GM19438 (cell line): ENCODE data around the gene PPP1R1B.

Experiments used
- ATAC-seq: cut with Tn5 transposase; IDR thresholded peaks from one replicate; pipeline ENCODE4 v1.9.1; 2021; ENCODE audit warnings: low read depth; ENCODE audit not compliant: unreplicated experiment

The PPP1R1B gene

DNA sequence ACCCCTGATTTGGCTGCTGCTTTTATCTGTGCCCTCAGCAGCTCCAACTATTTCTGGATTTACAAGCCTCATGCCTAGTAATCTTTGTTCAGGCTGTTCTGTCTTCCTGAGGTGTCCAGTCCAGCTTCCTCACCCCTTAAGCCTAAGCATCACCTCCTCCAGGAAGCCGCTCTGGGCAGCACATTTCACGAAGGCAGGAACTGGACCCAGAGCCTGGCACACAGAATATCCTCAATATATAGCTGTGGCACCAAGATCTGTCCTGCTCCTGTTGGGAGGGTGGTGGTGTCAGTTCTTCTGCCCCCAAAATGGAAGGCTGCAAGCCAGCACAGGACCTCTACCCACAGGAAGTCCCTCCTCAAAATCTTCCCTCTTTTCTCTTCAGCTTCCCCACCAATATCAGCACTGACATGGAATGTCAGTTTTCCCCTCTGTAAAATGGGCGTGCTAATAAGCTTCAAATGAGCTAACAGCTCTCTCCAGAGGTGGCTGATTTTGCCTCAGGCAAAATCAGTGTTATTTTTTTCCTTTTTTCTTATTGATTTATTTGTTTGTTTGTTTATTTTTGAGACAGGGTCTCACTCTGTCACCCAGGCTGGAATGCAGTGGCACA, 12.1 kb upstream of the PPP1R1B start:
- ATAC-seq, result no peak

DNA sequence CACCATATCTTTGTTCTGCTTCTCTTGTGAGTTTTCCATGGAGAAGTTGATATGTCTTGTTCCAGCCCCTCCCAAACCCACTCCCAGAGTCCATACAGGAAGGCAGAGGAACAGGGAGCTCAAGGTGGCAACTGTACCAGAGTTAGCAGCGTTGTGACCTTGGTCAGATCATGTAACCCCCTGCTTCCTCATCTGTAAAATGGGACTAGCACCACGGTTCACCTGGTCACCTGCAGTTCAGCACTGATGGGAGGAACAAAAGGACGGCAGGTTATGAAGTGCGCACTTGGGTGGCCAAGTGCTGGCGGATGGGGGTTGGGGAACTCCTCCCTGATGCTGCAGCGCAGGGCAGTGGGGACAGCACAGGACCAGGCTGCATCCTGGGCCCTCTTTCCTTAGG, 11.3 kb upstream of the PPP1R1B start:
- no peak for ATAC-seq

DNA sequence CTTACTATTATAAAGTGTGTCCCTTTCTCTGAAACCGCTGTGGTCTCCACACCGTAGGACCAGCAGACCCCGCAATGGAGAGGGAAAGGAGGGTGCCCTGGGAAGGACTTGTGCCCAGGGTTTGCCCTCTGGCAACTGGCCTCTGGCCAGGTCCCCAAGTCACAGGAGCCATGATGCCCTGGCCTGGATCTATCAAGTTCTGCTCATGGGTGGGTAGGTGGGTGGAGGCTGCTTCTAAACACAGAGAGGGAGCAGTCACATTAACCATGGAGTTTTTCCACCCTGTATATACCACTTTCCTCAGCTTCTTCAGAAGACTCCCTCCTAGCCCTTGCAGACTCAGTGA, 9.7 kb upstream of the PPP1R1B start:
- ATAC-seq, result no peak

DNA sequence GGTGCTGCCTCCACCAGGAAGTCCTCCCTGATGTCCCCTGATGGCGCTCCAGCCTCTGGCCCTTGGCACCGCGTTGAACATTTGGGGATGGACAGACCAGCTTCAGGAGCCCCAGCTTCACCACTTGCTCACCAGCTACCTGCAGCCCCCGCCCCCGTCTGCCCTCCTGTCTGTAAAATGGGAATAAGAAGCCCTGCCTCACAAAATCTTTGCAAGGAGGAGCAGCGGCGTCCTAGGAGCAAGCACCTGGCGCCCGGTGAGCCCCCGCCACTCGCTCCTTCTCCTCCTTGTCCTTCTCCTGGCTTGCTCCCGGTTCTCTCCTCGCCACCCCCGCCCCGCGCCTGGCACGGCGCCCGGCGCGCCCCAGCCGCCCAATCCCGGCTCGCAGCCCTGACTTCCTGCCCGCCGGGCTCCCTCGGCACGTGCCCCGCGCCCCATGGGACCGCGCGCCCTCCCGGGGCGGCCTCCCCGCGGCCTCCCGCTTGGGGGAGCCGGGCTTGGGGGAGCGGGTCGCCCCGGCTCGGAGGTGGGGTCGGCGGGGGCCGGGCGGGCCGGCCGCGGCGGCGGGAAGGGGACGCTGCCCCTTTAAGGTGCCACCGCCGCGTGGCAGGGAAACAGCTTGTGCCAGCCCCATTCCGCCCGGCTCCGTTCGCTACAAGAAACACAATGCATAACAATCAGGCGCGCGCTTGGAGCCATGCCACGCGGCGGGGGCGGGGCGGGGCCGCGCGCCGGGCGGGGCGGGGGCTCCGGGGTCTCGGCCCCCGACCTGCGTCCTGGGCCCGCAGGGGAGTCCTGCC, 9.1 kb upstream of the PPP1R1B start:
- ATAC-seq, result no peak

DNA sequence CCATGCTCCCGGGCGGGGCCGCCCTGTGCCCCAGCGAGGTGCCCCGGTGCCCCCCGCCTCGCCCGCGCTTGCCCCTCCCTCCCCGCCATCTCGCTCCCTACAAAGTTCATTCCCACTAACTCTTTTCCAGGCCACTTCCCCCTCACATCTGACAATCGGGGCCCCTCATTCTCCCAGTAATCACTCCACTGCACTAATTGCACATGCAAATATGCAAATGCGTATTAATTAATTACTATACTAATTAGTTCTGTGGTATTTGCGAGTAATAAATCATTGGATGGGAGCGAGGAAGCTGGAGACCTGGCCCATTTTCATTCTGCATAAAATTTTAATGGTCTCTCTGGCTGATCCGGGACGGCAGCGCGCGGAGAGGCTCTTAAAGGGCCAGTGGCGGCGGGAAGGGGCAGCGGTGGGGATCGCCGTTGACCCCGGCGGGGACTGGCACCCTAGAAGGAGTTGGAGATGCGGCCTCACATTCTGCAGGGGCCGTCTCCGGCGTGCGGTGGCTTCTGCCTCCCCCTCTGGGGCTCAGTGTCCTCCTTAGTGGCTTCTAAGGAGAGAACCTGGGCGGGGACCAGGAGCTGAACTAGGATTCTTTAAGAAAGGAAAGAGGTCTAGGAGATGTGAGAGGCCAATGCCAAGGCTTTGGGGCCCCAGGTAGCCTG, 8.4 kb upstream of the PPP1R1B start:
- no peak for ATAC-seq

DNA sequence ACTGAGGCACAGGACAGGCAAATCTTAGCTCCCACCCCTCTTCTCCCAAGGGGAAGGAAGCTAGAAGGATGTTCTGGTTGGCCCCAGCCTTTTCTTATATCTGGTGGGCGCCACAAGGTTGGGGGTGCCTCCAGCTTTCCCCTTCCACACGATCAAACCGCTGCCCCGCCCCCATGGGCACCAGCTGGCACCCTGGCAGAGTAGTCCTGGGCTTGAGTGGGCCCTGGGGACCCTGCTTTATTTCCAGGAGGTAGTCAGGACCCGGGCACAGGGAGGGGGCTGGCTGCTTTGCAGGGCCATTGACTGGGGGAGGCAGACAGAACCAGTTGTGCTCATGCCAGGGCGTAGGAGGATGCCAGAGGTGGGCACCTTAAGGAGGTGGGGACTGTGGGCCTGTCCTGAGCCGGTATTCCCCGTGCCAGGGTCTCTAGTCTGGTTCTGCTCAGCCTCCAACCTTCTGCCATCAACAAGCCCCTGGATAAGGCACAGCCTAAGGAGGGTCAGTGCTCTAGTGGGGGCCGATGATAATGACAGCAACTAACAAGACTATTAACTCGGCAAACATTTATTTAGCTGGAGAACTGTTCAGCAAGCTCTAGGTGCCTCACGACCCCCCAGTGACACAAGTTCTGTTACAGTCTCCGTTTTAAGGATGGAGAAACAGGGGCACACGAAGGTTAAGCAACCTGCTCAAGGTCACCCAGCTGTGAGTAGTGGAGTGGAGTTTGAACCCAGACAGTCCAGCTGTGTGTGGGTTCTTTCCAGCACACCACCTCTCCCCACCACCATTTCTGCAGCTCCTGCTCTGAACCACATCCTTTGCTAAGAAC, 7.6 kb upstream of the PPP1R1B start:
- ATAC-seq, result no peak

DNA sequence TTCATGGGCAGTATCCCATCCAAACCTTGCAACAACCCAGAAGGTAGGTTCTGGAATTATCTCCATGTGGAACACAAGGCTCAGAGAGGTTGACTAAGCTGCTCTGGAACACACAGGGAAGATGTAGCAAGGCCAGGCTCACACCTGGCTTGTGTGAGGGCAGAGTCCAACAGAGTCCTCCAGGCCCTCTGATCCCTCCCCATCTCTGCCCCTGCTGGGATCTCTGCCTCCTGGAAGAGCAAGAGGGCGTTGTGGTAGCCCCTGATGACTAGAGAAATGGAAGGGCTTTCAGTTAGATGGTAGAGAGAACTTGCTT, 7.0 kb upstream of the PPP1R1B start:
- ATAC-seq, result no peak

DNA sequence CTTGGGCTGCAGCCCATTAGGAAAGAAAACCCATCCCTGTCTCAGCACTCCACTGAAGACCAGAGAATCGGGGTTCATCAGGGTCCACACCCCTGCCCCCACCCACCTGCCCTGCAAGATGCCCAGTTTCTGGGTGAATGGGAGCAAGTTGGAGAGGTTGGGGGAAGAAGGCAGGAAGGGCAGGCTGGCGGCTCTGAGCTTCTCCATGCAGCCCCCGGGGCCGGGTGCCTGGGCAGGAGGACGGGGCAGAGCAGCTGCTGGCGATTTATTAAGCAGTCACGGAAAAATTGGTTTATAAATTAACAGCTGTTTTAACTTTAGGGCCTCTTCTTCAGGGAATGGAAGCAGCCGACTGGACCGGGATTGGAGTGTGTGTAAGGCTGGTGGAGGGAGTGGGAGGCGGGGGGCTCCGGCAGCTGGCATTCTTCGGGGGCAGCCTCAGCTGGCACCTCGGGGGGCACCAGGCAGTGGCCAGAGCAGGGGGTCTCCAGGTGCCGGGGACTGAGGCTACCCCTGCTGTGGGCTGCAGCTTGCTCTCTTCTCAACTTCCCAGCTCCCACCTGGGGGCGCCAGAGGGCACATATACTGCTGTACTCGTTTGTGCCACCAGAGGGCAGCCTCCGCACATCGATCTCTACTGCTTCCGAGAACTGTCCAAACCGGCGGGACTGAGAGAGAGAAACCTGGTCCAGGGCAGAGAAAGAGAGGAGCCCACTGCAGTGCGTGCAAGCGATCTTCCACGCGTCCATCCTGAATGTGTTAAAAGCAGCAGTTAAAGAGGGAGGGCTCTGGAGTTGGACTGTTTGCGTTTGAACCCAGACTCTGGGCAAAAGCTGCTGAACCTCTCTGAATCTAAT, 5.0 kb upstream of the PPP1R1B start:
- no peak for ATAC-seq

DNA sequence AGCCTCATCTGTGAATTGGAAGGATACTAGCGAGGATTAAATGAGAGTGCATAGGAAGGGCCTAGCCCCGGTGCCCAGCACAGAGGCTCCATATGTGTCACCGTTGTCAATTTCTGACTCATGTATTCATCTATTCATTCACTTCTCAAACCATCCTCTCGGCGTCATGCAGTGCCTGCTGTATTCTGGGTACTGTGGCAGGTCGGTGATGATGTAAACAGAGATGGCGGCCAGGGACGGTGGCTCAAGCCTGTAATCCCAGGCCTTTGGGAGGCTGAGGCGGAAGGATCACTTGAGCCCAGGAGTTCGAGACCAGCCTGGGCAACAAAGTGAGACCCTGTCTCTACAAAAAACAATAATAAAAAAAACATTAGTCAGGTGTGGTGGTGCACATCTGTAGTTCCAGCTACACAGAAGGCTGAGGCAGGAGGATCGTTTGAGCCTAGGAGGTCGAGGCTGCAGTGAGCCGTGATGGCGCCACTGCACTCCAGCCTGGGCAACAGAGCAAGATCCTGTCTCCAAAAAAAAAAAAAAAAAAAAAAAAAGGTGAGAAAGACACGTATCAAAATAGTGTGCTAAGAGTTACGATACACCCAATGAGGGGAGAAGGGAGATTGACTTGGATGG, 4.3 kb upstream of the PPP1R1B start:
- no peak for ATAC-seq

DNA sequence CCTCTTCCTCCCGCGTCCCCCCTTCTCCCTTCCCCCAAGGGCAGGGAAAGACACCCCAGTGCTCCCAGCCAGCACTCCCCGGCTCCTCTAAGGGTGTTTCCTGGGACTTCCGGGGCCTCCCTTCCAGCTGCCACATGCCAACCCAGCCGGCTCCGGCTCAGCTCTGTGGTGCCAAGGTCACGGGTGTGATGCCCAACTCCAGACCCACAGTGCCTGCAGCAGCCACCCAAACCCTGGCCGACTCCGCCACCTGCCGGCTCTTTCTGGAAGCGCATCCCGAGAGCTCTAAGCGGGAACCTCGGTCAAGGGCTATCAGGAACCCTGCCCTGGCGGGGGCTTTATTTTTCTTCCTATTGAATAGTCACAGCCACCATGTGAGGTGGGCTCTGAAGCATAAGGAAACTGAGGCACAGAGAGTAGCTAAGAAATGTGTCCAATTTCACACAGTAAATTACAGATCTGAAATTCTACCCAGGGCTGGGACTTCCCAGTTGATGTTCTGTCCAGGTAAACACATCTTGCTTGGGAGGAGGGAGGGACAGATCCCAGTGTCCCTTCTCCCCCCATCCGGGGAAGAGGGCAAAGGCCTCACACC, 3.3 kb upstream of the PPP1R1B start:
- no peak for ATAC-seq

DNA sequence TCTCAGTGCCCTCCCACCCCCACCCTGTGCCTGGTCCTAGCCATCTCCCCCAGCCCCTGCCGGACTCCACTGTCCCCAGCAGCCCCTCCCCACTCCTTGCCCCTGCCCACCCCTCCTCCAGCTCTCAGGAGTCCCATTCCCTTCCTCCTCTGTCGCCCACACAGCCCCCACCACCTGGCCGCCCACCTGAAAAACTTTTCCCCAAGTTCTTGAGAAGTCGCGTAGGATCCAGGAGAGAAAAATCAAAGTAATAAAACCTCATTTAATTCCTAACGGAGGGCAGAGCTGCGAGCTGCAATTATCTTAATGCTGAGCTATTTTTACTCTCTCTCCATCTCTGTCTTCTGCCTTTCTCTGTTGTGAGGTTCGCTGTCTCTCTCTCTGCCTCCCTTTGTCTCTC, 2.4 kb upstream of the PPP1R1B start:
- ATAC-seq, result no peak

DNA sequence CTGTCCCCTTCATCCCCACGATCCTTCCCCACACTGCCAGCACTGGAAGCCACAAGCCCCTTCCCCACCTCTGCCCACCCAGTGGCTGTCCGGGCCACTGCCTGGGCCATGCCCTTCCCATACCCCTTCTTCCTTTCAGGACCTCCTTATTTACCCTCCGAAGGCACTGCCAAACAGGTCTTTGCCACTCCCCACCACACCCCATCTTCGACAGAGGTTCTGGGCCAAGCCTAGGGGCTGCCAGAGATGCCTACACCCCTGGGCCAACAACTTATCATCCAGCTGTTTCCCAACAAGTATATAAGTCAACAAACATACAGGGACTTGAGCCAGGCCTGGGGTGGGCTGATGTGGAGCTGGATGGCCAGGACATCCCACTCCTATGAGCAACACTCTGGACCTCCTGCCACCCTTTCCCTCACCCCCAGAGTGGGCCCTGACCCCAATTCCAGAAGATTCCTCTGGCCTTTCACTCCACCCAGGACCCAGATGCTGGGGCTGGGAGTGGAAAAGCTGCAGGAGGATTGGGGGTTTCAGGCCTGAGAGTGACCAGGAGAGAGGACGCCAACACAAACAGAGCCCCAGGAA, 1.5 kb upstream of the PPP1R1B start:
- no peak for ATAC-seq

DNA sequence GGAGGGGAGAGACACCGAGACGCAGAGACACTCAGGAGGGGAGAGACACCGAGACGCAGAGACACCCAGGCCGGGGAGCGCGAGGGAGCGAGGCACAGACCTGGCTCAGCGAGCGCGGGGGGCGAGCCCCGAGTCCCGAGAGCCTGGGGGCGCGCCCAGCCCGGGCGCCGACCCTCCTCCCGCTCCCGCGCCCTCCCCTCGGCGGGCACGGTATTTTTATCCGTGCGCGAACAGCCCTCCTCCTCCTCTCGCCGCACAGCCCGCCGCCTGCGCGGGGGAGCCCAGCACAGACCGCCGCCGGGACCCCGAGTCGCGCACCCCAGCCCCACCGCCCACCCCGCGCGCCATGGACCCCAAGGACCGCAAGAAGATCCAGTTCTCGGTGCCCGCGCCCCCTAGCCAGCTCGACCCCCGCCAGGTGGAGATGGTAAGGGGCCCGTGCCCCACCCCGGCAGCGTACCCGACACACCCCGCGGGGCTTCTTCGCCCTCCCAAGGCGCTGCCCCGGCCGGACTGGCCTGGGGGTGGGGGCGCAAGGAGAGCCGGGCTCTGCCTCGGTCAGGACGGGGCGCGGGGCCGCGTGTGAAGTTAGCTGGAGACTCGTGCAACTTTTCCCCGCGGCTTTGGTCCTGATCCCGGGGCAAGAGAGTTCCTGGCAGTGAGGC, 427 bp downstream of the PPP1R1B start:
- ATAC-seq, result no peak

DNA sequence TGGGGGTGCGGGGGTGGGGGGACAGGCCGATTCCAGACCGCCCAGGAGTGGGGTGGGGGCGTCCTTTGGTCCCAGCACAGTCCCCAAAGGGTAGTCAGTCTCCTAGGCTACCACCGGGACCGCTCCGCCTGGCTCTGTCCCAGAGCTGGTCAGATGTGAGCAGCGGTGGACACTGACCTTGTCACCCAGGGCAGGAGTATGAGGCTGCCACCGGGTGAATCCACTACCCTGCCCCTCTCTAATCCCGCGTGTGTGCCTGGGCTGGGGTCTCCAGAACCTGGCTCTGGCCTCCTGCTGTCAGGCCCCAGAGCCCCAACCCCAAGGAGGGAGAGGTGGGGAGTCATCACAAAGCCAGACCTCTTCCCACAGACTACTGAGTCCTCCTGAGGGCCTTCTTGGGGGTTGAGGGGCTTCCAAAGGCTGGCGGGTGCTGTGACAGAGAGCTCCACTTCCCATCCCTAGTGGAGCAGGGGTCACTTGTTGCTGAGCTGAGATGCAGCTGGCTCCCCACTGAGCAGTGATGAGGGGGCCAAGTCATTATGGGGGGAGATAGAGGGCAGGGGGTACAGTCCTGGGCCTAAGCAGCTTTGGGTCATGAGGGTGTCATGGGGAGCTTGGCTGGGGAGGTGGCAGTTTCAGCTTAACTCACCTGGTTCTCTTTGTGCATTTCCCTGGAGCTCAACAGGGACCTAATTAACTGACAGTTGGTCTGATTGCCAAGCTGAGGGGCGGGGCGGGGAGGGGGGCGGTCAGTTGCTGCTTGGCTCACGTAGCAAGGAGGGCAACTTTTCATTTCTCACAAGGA, 1.2 kb downstream of the PPP1R1B start:
- ATAC-seq, result no peak

DNA sequence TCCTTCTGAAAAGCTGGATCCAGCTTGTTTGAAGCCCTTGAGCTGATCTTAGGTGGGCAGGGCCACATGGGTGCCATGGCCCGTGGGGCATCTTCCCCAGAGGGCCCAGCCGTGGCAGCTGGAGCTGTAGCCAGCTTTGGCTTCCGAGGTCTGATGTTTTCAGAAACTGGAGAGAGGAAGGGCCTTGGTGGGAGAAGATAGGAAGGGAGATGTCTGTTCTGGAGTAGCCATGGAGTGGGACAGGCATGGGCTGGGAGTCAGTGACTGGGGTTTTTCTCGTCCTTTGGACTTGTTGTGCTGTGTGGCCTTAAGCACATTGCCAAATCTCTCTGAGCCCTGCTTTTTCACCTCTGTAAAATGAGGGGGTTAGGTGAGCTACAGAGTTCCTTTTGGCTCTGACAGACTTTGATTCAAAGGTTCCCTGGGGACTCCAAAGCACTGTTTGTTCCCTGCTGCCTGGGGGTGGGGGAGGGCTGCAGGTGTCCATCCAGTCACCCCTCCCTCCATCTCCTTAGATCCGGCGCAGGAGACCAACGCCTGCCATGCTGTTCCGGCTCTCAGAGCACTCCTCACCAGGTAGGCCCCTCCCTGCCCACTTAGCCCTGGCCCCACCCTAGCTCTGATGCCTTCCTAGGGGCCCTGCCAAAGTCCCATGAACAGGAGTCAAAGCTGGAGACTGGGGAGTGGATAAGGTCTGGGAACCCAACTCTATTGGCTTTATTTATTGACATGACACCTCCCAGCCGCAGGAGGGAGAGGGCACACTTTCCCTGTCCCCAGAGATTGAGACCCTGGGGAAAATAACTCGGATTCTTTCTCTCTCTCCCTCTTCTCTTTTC, 2.1 kb downstream of the PPP1R1B start:
- no peak for ATAC-seq

DNA sequence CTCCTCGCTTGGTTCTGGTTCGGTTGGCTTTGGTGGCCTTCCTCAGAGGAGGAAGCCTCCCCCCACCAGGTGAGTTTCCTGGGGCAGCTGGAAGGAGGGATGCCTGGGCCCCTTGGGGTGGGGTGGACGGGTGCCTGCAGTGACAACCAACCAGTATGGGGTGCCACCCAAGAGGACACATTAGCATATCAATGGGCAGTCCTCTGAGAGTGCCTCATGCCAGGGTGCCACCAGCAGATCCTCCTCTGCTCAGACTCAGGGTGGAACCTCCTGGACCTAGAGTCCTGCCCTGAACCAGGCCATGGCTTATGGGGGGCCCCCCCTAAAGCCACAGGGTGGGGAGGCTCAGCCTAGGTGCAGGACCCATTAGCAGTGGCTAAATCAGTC, 2.7 kb downstream of the PPP1R1B start:
- ATAC-seq, result no peak

DNA sequence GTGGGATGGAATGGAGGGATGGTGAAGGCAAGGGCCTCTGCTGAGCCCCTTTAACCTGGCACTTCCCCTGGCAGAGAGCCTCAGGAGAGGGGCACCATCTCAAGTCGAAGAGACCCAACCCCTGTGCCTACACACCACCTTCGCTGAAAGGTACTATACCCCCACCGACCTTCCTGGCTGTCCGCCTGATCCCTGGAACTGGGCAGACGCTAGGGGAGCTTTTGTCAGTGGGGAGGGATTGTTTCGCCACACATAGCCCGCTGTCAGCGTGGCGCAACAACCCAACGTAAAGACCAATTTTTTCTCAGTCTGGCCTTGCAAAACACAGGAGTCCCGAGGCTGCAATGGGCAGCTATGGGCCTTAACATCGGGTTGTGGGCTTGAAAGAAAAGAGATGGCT, 3.1 kb downstream of the PPP1R1B start:
- no peak for ATAC-seq
